Esophagus muscularis mucosa (tissue), 4 donors: ENCODE results near the gene VWA5B1.

Experiments used
- CTCF ChIP-seq, 3 experiments: fragments of 200-600 bp in 2 of 3; fragments of 450-650 bp in 1 of 3; sonication (generic) in 2 of 3; IDR thresholded peaks; one replicate each; pipeline ENCODE4 v1.5.1; 2017 to 2019; ENCODE audit warnings: antibody characterized with exemption in 3 of 3, mild to moderate bottlenecking in 2 of 3, moderate library complexity in 1 of 3
- EP300 ChIP-seq: sonication (generic); formaldehyde crosslinking; IDR thresholded peaks from one replicate; pipeline ENCODE4 v1.6.1; 2017; ENCODE audit warnings: antibody characterized with exemption
- POLR2AphosphoS5 ChIP-seq, 2 donors: sonication (generic); formaldehyde crosslinking; IDR thresholded peaks; one replicate each; pipeline ENCODE4 v1.6.1; 2017; ENCODE audit warnings: antibody characterized with exemption in 2 of 2

GRCh38 chr1:20346433-20346832 is 55.8 kb downstream of the VWA5B1 start:
- TF ChIP-seq CTCF (IDR thresholded peaks at IDR 0.05) (no peak), POLR2AphosphoS5 (IDR thresholded peaks at IDR 0.05) (no peak), EP300 (no peak)
